DOHH2 (cell line): ENCODE measurements around the gene C10orf143.

ENCODE experiments used
- H3F3A ChIP-seq: fragments of 200-600 bp; sonication (generic), shearing (Covaris generic); 2 replicates; pipeline ENCODE4 v1.6.0; 2016; ENCODE audit warnings: antibody characterized with exemption, mild to moderate bottlenecking; ENCODE audit not compliant: control insufficient read depth, insufficient read depth
- H3K27ac ChIP-seq: fragments of 200-600 bp; sonication (generic); 2 replicates; pipeline ENCODE4 v1.5.1; 2014; ENCODE audit warnings: low read depth, mild to moderate bottlenecking, low read length, moderate library complexity
- H3K27me3 ChIP-seq: fragments of 200-600 bp; sonication (generic); 2 replicates; pipeline ENCODE4 v1.6.1; 2014; ENCODE audit warnings: mild to moderate bottlenecking, low read length, mixed read lengths; ENCODE audit not compliant: control insufficient read depth
- H3K36me3 ChIP-seq: fragments of 200-600 bp; sonication (generic); 2 replicates; pipeline ENCODE4 v1.6.1; 2014; ENCODE audit warnings: mild to moderate bottlenecking, low read length, moderate library complexity, mixed read lengths; ENCODE audit not compliant: control insufficient read depth
- H3K4me1 ChIP-seq: fragments of 200-600 bp; sonication (generic); 2 replicates; pipeline ENCODE4 v1.6.1; 2014; ENCODE audit warnings: mild to moderate bottlenecking, low read length, mixed read lengths; ENCODE audit not compliant: control insufficient read depth
- H3K4me2 ChIP-seq: fragments of 200-600 bp; sonication (generic); 2 replicates; pipeline ENCODE4 v1.6.0; 2014; ENCODE audit warnings: mild to moderate bottlenecking, low read length, moderate library complexity
- H3K4me3 ChIP-seq: fragments of 200-600 bp; sonication (generic); 2 replicates; pipeline ENCODE4 v1.5.1; 2014; ENCODE audit warnings: mild to moderate bottlenecking, low read length, mixed read lengths
- H3K79me2 ChIP-seq: fragments of 200-600 bp; sonication (generic); 2 replicates; pipeline ENCODE4 v1.6.1; 2014; ENCODE audit warnings: mild to moderate bottlenecking, low read length, mixed read lengths; ENCODE audit not compliant: control insufficient read depth
- H3K9me2 ChIP-seq: fragments of 200-600 bp; sonication (generic); replicated peaks from 2 replicates; pipeline ENCODE4 v1.6.1; 2014; ENCODE audit warnings: mild to moderate bottlenecking, low read length, mixed read lengths; ENCODE audit not compliant: control insufficient read depth
- H3K9me3 ChIP-seq: fragments of 200-600 bp; sonication (generic); 2 replicates; pipeline ENCODE4 v1.6.1; 2014; ENCODE audit warnings: antibody characterized with exemption, low read length, mixed read lengths; ENCODE audit not compliant: control insufficient read depth, insufficient read depth
- H4K20me1 ChIP-seq: fragments of 200-600 bp; sonication (generic); 2 replicates; pipeline ENCODE4 v1.6.0; 2014; ENCODE audit warnings: low read depth, mild to moderate bottlenecking, antibody characterized with exemption, low read length, moderate library complexity; ENCODE audit not compliant: control insufficient read depth, insufficient read depth
- EZH2phosphoT487 ChIP-seq: fragments of 200-600 bp; sonication (generic); IDR thresholded peaks from 2 replicates; pipeline ENCODE4 v1.6.1; 2017; ENCODE audit warnings: borderline replicate concordance, mild to moderate bottlenecking, antibody characterized with exemption, low read length, moderate library complexity, mixed read lengths
- TF ChIP-seq, protein P1 (sequence below): fragments of 200-600 bp; sonication (generic); IDR thresholded peaks from one replicate; pipeline ENCODE4 v1.5.1; 2014; ENCODE audit warnings: antibody characterized with exemption, mild to moderate bottlenecking, low read depth, low read length; ENCODE audit not compliant: poor library complexity, severe bottlenecking

C10orf143 gene

GRCh38 chr10:130022511-130023299, 87.9 kb downstream of the C10orf143 start:
- no peak overlapping the region for H3K27ac ChIP-seq
- H3K9me2 ChIP-seq, result no peaks in the 10 kb centered on the region
- no peaks in the 10 kb centered on the region for H3K4me1 ChIP-seq
- no peaks in the 10 kb centered on the region for H3K79me2 ChIP-seq
- no peaks in the 10 kb centered on the region for H3K9me3 ChIP-seq
- no peaks in the 10 kb centered on the region for H3K27me3 ChIP-seq
- H3F3A ChIP-seq, result no peaks in the 10 kb centered on the region
- H3K4me2 ChIP-seq, result no peak overlapping the region
- no peak for TF ChIP-seq EZH2phosphoT487
- TF ChIP-seq, protein P1, sequence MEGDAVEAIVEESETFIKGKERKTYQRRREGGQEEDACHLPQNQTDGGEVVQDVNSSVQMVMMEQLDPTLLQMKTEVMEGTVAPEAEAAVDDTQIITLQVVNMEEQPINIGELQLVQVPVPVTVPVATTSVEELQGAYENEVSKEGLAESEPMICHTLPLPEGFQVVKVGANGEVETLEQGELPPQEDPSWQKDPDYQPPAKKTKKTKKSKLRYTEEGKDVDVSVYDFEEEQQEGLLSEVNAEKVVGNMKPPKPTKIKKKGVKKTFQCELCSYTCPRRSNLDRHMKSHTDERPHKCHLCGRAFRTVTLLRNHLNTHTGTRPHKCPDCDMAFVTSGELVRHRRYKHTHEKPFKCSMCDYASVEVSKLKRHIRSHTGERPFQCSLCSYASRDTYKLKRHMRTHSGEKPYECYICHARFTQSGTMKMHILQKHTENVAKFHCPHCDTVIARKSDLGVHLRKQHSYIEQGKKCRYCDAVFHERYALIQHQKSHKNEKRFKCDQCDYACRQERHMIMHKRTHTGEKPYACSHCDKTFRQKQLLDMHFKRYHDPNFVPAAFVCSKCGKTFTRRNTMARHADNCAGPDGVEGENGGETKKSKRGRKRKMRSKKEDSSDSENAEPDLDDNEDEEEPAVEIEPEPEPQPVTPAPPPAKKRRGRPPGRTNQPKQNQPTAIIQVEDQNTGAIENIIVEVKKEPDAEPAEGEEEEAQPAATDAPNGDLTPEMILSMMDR, result no peak
- no peak overlapping the region for H3K4me3 ChIP-seq
- no peaks in the 10 kb centered on the region for H3K36me3 ChIP-seq
- H4K20me1 ChIP-seq, result no peaks in the 10 kb centered on the region

- Histone ChIP-seq H3K4me3 (no peak overlapping the region), H3K4me1 (no peaks in the 10 kb centered on the region), H3K4me2 (no peak overlapping the region)
Observed at GRCh38 chr10:130022086-130022485, 88.5 kb downstream of the C10orf143 start.

DNA sequence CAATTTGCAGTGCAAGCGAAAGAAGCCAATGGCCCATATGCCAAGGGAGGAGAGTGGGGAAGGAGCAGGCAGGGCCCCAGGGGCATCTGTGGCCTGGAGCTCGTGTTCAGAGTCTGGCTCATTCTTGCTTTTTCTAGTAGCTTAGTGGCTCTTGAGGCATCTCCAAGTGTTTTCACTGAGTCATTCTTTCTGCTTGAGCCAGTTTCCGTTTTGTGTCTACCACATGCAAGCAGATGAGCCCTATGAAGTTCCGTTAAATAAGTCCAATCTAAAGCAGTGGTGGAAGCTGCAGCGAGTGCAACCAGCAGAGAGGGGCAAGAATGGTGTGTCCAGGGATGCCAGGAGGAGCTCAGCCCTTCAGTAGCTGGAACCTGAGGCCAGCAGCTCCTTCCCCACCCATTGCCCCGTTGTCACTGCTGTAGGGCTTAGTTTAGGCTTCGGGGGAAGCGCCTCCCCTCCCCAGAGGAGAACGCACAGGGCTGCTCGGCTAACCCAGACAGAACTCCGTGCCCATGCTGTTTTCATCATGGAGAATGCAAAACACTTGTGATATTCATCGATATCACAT, 89.2 kb downstream of the C10orf143 start:
- no peaks in the 10 kb centered on the region for H4K20me1 ChIP-seq
- no peaks in the 10 kb centered on the region for H3K79me2 ChIP-seq
- H3K27ac ChIP-seq, result no peak overlapping the region
- TF ChIP-seq, protein P1, result no peak
- TF ChIP-seq EZH2phosphoT487, result no peak
- no peaks in the 10 kb centered on the region for H3K36me3 ChIP-seq
- H3K4me2 ChIP-seq, result no peak overlapping the region
- no peaks in the 10 kb centered on the region for H3F3A ChIP-seq
- no peaks in the 10 kb centered on the region for H3K9me2 ChIP-seq
- no peaks in the 10 kb centered on the region for H3K27me3 ChIP-seq
- H3K4me1 ChIP-seq, result no peaks in the 10 kb centered on the region
- H3K4me3 ChIP-seq, result no peak overlapping the region
- no peaks in the 10 kb centered on the region for H3K9me3 ChIP-seq

More at GRCh38 chr10:130022086-130022485, 88.5 kb downstream of the C10orf143 start:
- Histone ChIP-seq H3K9me2 (no peaks in the 10 kb centered on the region), H3K27ac (no peak overlapping the region), H3K9me3 (no peaks in the 10 kb centered on the region), H4K20me1 (no peaks in the 10 kb centered on the region), H3K79me2 (no peaks in the 10 kb centered on the region), H3K36me3 (no peaks in the 10 kb centered on the region), H3K27me3 (no peaks in the 10 kb centered on the region), H3F3A (no peaks in the 10 kb centered on the region)
- TF ChIP-seq, protein P1, result no peak
- TF ChIP-seq EZH2phosphoT487, result no peak
